ENCODE measurements around the gene RDH5.

RDH5 gene

GRCh38 chr12:55720071-55720564, at the start of gene RDH5:
TSS of gene RDH5 (plus strand) at chr12:55720393. CDS start at chr12:55721185, 792 bp downstream.
- DNase-seq, result no peak

GRCh38 chr12:55671746-55672145, 48.4 kb upstream of the RDH5 start:
- DNase-seq, result no peak

GRCh38 chr12:55673638-55674037, 46.6 kb upstream of the RDH5 start:
- DNase-seq, result no peak

- DNase-seq, result no peak
Measured at GRCh38 chr12:55675666-55676065, 44.5 kb upstream of the RDH5 start.

GRCh38 chr12:55676707-55677106, 43.5 kb upstream of the RDH5 start:
- no peak for DNase-seq

- no peak for DNase-seq
Measured at GRCh38 chr12:55679691-55680090, 40.5 kb upstream of the RDH5 start.

GRCh38 chr12:55681142-55682077, 38.8 kb upstream of the RDH5 start:
- peak; percentile 46 to 64 for DNase-seq

GRCh38 chr12:55682087-55682796, 38.0 kb upstream of the RDH5 start:
- DNase-seq, result no peak

GRCh38 chr12:55683676-55684075, 36.5 kb upstream of the RDH5 start:
- DNase-seq, result no peak

GRCh38 chr12:55684761-55685370, 35.3 kb upstream of the RDH5 start:
- no peak for DNase-seq

- no peak for DNase-seq
Measured at GRCh38 chr12:55685671-55686070, 34.5 kb upstream of the RDH5 start.

GRCh38 chr12:55686366-55687010, 33.7 kb upstream of the RDH5 start:
- no peak for DNase-seq

GRCh38 chr12:55687746-55688145, 32.4 kb upstream of the RDH5 start:
- DNase-seq, result no peak

- DNase-seq, result no peak
Measured at GRCh38 chr12:55688716-55689655, 31.2 kb upstream of the RDH5 start.

GRCh38 chr12:55692631-55693322, 27.4 kb upstream of the RDH5 start:
- DNase-seq, result no peak

GRCh38 chr12:55693323-55694187, 26.6 kb upstream of the RDH5 start:
- no peak for DNase-seq

- no peak for DNase-seq
Measured at GRCh38 chr12:55694188-55694515, 26.0 kb upstream of the RDH5 start.

- DNase-seq, result no peak
Measured at GRCh38 chr12:55694651-55695050, 25.5 kb upstream of the RDH5 start.

GRCh38 chr12:55695349-55695748, 24.8 kb upstream of the RDH5 start:
- DNase-seq, result no peak

- no peak for DNase-seq
Measured at GRCh38 chr12:55696141-55696540, 24.1 kb upstream of the RDH5 start.

All from Kasumi-1 (cell line).